ENCODE results near the gene TRPC5OS. TPM values are rescaled to one million over a fixed set of nuclear protein-coding genes. Genes with fewer than 3 reads are reported as not detected.

The TRPC5OS gene
- total RNA-seq, 1 donor from 2014 or later, result not detected

DNA sequence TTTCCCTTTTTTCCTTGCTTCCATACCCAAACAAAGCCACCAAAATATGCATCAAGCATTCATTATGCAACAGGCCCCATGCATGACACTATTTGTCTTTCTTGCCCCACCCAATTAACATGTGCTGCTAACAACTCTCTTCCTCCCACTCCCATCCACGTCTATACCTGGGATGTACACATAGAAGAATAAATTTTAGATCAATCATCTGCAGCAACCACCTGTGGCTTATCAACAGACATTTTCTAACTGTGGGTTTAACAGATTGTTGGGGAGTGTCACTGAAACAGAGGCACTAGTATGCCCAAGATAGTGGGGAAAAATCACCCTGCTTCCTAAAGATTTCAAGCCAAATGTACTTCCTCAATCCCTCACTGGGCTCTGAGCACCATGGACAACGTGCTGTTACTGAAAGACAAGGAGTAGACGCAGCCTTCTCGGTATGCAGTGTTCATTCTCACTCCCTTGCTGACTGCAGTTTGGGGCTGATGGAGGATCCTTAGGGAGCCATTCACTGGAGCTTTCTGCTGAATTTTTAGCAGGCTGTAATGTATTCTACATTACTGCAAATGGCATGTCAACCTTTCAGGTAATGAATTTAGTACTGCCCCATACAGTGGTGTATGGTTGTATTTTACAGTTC lies 28.4 kb upstream of the TRPC5OS start:
- H3K27me3 ChIP-seq (ENCODE audit: low read depth), result no peaks in the 10 kb centered on the region
- TF ChIP-seq, protein P1, sequence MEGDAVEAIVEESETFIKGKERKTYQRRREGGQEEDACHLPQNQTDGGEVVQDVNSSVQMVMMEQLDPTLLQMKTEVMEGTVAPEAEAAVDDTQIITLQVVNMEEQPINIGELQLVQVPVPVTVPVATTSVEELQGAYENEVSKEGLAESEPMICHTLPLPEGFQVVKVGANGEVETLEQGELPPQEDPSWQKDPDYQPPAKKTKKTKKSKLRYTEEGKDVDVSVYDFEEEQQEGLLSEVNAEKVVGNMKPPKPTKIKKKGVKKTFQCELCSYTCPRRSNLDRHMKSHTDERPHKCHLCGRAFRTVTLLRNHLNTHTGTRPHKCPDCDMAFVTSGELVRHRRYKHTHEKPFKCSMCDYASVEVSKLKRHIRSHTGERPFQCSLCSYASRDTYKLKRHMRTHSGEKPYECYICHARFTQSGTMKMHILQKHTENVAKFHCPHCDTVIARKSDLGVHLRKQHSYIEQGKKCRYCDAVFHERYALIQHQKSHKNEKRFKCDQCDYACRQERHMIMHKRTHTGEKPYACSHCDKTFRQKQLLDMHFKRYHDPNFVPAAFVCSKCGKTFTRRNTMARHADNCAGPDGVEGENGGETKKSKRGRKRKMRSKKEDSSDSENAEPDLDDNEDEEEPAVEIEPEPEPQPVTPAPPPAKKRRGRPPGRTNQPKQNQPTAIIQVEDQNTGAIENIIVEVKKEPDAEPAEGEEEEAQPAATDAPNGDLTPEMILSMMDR (IDR thresholded peaks at IDR 0.05; ENCODE audit: borderline replicate concordance), result no peak
- no peaks in the 10 kb centered on the region for H3K36me3 ChIP-seq
- intact Hi-C loops (cut with micrococcal nuclease), result no loop called here
- DNase-seq, result no peak
- no peaks in the 10 kb centered on the region for H3K9me3 ChIP-seq (replicated peaks)
- no peak overlapping the region for H3K4me3 ChIP-seq
- H3K4me1 ChIP-seq, result no peaks in the 10 kb centered on the region
- no peak overlapping the region for H3K27ac ChIP-seq (replicated peaks)

DNA sequence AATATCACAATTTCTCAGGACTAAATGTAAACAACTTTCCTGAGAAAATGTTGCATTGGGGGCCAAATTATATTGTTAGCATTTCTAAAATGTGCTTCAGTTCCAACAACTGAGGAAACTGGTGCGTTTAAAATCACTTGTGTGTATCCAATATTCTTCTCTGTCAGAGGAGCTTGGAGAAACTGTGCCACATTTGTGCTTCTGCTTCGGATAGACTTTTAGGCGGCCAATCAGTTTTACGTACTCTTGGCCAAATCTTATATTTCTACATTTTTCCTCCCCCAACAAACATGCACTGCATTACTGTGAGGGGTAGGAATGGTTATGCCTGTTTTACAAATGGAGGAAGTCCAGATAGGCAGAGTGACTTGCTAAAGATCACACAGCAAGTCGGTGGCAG lies 27.4 kb upstream of the TRPC5OS start:
- TF ChIP-seq, protein P1 (IDR thresholded peaks at IDR 0.05; ENCODE audit: borderline replicate concordance), result no peak
- intact Hi-C loops (cut with micrococcal nuclease), result no loop called here
- Histone ChIP-seq H3K9me3 (replicated peaks) (no peaks in the 10 kb centered on the region), H3K27me3 (ENCODE audit: low read depth) (no peaks in the 10 kb centered on the region), H3K36me3 (no peaks in the 10 kb centered on the region), H3K4me3 (no peak overlapping the region), H3K27ac (replicated peaks) (no peak overlapping the region), H3K4me1 (no peaks in the 10 kb centered on the region)
- DNase-seq, result no peak

DNA sequence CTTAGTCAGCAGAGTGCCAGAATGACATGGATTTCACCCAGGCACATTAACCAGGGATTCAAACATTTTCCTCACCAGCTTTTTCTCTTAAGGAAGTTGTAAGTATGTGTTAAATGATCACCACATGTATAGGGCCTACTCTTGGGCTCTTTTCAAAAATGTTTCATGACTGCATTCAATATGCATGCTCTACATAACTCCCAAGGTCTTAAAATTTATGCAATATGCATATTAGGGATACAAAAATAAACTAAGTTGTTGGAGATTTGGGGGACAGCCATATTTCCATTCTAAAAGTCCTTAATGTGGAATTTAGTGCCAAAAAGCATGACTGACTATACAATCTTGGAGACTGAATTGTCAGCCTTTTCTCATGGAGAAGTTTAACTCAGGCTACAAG lies 25.0 kb upstream of the TRPC5OS start:
- intact Hi-C loops (cut with micrococcal nuclease), result no loop called here
- Histone ChIP-seq H3K4me3 (no peak overlapping the region), H3K27me3 (ENCODE audit: low read depth) (no peaks in the 10 kb centered on the region), H3K36me3 (no peaks in the 10 kb centered on the region), H3K9me3 (replicated peaks) (no peaks in the 10 kb centered on the region), H3K27ac (replicated peaks) (no peak overlapping the region), H3K4me1 (no peaks in the 10 kb centered on the region)
- TF ChIP-seq, protein P1 (IDR thresholded peaks at IDR 0.05; ENCODE audit: borderline replicate concordance), result no peak
- no peak for DNase-seq

DNA sequence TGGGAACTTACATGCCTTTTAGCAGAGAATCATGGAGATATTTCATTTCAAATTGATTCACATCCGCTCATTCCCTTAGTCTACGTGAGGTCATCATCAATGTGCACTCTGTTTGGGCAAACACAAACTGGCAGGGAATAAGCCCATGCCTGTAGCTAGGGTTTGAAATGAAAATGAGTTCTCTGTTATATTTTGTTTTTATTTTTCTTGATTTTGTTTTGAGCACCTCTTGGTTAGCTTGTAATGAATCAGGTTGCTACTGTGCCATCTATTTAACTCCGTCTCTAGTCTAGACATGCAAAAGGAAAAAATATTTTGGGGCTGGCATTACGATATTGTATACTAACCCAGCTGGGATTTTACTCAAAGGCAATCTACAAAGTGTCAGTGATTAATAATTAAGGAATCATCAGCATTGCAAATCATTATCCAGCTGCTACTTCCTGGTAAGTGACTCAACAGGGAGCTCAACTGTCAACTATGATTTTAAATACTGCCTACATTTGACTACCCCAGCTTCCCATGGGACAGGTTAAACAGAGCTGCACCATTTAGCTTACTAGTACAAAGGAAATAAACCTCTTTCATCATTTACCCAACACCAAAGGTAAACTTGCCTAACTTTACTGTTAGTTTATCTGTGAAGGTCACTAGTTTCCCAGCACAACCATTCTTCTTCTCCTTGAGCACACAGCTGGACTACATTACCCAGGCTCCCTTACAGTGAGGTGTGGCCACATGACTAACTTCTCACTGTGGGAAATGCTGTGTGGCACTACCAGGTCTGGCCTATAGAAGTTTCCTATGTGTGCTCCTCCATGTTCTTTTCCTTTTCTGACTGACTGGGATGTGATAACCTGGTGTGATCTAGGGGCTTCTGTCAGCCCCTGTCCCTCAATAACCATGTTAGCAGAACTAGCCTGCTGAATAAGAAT lies 21.2 kb upstream of the TRPC5OS start:
- Histone ChIP-seq H3K4me1 (no peaks in the 10 kb centered on the region), H3K27me3 (ENCODE audit: low read depth) (no peaks in the 10 kb centered on the region), H3K27ac (replicated peaks) (no peak overlapping the region), H3K36me3 (no peaks in the 10 kb centered on the region), H3K4me3 (no peak overlapping the region), H3K9me3 (replicated peaks) (no peaks in the 10 kb centered on the region)
- TF ChIP-seq, protein P1 (IDR thresholded peaks at IDR 0.05; ENCODE audit: borderline replicate concordance), result no peak
- no peak for DNase-seq
- intact Hi-C loops (cut with micrococcal nuclease), result no loop called here

DNA sequence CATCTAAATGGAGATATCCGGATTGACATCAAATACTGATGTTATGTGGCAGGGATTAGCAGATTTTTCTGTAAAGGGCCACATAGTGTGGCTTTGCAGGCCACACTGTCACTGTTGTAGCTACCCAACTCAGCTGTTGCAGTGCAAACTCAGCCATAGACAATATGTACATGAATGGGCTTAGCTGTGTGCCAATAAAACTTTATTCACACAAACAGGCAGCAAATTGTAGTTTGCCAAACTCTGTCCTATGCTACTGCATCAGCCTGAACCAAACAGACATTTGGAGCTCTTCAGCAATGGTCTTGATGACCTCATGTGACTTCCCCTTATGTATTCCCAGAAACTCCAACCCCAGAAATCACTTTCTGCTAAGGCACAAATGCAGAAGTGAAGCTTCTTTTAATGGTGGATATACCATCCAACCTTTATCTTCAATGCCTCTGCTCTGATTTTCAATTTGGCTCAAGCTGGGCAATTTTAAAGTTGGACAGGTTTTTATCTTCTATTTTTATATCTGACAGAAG lies 18.4 kb upstream of the TRPC5OS start:
- H3K4me1 ChIP-seq, result no peaks in the 10 kb centered on the region
- TF ChIP-seq, protein P1 (IDR thresholded peaks at IDR 0.05; ENCODE audit: borderline replicate concordance), result no peak
- no peak overlapping the region for H3K27ac ChIP-seq (replicated peaks)
- no peaks in the 10 kb centered on the region for H3K27me3 ChIP-seq (ENCODE audit: low read depth)
- intact Hi-C loops (cut with micrococcal nuclease), result no loop called here
- H3K36me3 ChIP-seq, result no peaks in the 10 kb centered on the region
- H3K4me3 ChIP-seq, result no peak overlapping the region
- DNase-seq, result no peak
- no peaks in the 10 kb centered on the region for H3K9me3 ChIP-seq (replicated peaks)
